BJ (cell line): ENCODE results near the gene OR52K2. TPM values are rescaled to one million over a fixed set of nuclear protein-coding genes. Genes with fewer than 3 reads are reported as not detected.

Source experiments
- CTCF ChIA-PET: fragments of 350-600 bp; formaldehyde crosslinking; extraction: SDS; loops from one replicate; lab custom pipeline; 2021; ENCODE audit warnings: antibody characterized with exemption, inconsistent platforms; lab: Yijun Ruan, JAX
- POLR2A ChIA-PET: fragments of 300-600 bp; sonication (Branson Sonifier 250); formaldehyde crosslinking; extraction: SDS; loops from one replicate; lab custom pipeline; 2021; ENCODE audit warnings: antibody characterized with exemption; lab: Charles Lee
- DNase-seq: peaks from one replicate; pipeline ENCODE4 v3.0.0-alpha.2; 2011; ENCODE audit warnings: low read depth
- H3K27me3 ChIP-seq: 2 replicates; pipeline ENCODE4 v1.6.0; 2011; ENCODE audit warnings: low read length; ENCODE audit not compliant: control insufficient read depth, insufficient read depth
- H3K36me3 ChIP-seq: 2 replicates; pipeline ENCODE4 v1.5.1; 2011; ENCODE audit warnings: low read length; ENCODE audit not compliant: control insufficient read depth, insufficient read depth
- H3K4me3 ChIP-seq: 2 replicates; pipeline ENCODE4 v1.5.1; 2011; ENCODE audit warnings: low read depth, mild to moderate bottlenecking, control low read depth, low read length
- CTCF ChIP-seq: IDR thresholded peaks from 2 replicates; pipeline ENCODE4 v1.5.1; 2011; ENCODE audit warnings: low read depth, mild to moderate bottlenecking, control low read depth, inconsistent platforms, low read length, moderate library complexity; ENCODE audit not compliant: insufficient read depth
- polyA plus RNA-seq: library from polyadenylated mRNA; depleted of rRNA; stranded (reverse); fragments of >200 nt; gene quantifications from 2 replicates; pipeline ENCODE4 v1.2.3, GENCODE V29; 2011

Gene OR52K2
- polyA plus RNA-seq, 1 experiment: not detected

DNA sequence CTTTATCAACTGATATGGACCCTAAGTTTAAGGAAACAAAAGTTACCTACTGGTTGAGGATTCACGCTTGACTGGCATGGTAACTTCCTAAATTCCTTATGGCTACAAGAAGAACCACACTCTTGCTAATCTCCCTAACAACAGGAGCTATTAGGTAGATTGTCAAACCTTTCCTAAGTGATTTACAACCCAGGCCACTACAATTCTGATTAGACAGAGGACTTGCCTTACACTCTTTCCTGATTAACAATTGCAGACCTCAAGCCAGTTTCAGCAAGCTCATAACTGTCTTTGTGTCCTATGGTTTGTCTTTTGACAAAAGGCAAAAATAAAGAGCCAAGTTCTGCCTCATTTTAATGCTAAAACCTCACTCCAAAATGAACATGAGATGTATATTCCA lies 16.3 kb downstream of the OR52K2 start:
- DNase-seq: no peak
- ChIA-PET CTCF (interaction anchor here (0.9 to 1.3 kb wide), 2 partner anchors 14 to 27 kb away, joined by 3 read pairs; no protein-coding TSS in a partner anchor), POLR2A (no interaction called here)
- H3K36me3 ChIP-seq: no peaks in the 10 kb centered on the region
- no peaks in the 10 kb centered on the region for H3K27me3 ChIP-seq
- TF ChIP-seq CTCF: no peak
- H3K4me3 ChIP-seq: no peak overlapping the region

DNA sequence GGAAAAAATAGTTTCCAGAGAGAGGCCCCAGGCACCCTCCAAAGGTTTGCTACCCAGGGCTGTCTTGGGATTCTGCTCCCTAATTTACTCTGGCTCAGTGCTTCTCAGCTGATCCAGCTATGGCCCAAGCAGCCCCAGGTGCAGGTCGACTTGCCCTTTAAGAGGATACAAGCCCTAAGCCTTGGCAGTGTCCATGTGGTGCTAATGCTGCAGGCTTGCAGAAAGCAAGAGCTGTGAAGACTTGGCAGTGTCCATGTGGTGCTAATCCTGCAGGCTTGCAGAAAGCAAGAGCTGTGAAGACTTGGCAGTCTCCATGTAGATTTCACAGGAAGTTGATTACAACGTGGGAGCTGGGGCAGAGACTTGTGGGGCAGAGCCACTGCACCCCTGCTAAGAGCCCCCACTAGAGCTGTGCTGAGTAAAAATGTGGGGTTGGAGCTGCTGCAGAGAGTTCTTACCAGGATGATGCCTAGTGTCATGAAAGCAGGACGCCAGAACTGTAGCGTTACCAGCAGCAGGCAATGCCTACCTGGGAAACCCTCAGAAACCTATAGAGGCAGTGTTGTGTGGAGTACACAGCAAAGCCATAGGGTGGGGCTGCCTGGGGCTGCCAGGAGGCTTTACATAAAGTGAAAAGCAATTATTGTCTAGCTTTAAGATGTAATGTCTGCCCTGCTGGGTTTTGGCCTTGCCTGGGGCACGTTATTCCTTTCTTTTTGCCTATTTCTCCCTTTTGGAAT lies 17.2 kb downstream of the OR52K2 start:
- H3K27me3 ChIP-seq: no peaks in the 10 kb centered on the region
- no peak for TF ChIP-seq CTCF
- DNase-seq: no peak
- no peak overlapping the region for H3K4me3 ChIP-seq
- H3K36me3 ChIP-seq: no peaks in the 10 kb centered on the region
- ChIA-PET POLR2A (no interaction called here), CTCF (interaction anchor here (0.9 to 1.3 kb wide), 2 partner anchors 15 to 26 kb away, joined by 3 read pairs; no protein-coding TSS in a partner anchor)

DNA sequence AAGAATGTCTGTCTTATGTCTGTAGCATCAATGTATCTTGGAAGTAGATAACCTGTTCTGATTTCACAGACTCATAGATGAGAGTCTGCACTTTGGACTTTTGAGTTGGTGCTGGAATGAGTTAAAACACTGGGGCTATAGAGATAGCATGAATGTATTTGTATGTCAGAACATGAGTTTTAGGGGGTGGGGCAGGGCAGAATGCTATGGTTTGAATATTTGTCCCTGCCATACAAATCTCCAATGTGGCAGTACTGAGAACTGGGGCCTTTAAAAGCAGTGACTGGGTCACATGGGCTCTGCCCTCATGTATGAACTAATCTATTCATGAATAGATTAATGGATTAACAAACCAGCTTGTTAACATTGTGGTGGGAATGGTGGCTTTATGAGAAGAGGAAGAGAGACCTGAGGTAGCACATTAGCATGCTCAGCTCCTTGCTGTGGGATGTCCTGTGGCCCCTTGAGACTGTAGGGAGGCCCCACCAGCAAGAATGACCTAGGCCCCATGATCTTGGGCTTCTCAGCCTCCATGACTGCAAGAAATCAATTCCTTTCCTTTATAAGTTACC lies 17.9 kb downstream of the OR52K2 start:
- Histone ChIP-seq H3K27me3 (no peaks in the 10 kb centered on the region), H3K4me3 (no peak overlapping the region), H3K36me3 (no peaks in the 10 kb centered on the region)
- ChIA-PET CTCF (no interaction called here), POLR2A (no interaction called here)
- DNase-seq: no peak
- TF ChIP-seq CTCF: no peak

DNA sequence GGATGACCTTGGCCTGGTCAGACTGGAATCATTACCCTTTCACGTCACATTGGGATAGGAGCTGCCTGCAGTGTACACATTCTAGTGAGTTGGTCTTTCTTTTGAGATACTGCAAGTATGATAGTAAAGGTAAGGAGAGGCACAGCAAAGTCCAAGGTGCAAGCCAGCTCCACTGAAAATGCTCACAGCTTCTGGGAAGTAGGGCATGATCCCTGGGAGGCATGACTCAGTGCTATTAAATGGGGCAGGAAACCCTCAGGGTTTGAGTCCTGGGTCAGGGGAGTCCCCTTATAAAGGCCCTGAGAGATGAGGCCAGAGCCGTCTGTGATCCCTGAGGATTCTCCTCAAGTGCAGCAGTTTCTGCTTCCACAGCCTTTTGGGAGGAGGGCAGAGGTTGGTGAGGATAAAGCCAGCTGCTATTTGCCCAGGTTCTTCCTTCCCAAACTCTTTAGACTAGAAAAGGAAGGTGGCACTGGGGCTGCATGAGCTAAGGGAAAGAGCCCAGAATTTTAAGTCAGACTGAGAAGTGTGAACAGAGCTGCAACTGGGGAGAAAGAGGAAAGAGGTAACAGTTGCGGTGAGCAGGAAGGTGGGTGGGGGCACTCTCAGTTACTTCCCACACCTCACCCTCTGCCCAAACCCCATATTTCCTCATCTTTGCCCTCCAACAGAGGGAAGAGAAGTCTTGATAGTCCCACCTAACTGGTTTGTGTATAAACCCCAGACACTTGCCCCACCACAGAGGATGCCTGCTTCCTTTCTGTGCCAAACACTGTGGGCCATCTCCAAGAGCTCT lies 18.9 kb downstream of the OR52K2 start:
- POLR2A ChIA-PET: no interaction called here

More for the DNA sequence above, 18.9 kb downstream of the OR52K2 start:
- no peak overlapping the region for H3K4me3 ChIP-seq
- DNase-seq: no peak
- H3K36me3 ChIP-seq: no peaks in the 10 kb centered on the region
- no peaks in the 10 kb centered on the region for H3K27me3 ChIP-seq
- CTCF ChIA-PET: interaction anchor here (1.0 kb wide), 1 partner anchor 26 kb away, joined by 4 read pairs; no protein-coding TSS in a partner anchor
- TF ChIP-seq CTCF: no peak
